MCF 10A (cell line): ENCODE results near the gene CYP4A11. TPM values are rescaled to one million over a fixed set of nuclear protein-coding genes. Genes with fewer than 3 reads are reported as not detected.
"Not testable (repeated sequence)": the region's sequence is repeated elsewhere in the genome, so short reads cannot be mapped to it uniquely, and the experiment has no call there.

Experiments
- BruUV-seq: library from RNA; stranded (reverse); fragments of 400-500 nt; replicated peaks from 2 replicates; lab custom pipeline; 2021; lab: Mats Ljungman, UMichigan
- CTCF ChIA-PET: fragments of 300-600 bp; sonication (Branson Sonifier 250); formaldehyde crosslinking; extraction: SDS; loops from one replicate; lab custom pipeline; 2021; ENCODE audit warnings: antibody characterized with exemption, inconsistent platforms; lab: Yijun Ruan, JAX
- POLR2A ChIA-PET: fragments of 300-600, 350-650 bp; sonication (Branson Sonifier 250); formaldehyde crosslinking; extraction: SDS; loops from one replicate; lab custom pipeline; 2020; ENCODE audit warnings: antibody characterized with exemption, inconsistent platforms; lab: Yijun Ruan, JAX
- DNase-seq: peaks from one replicate; pipeline ENCODE4 v3.0.0-alpha.2; 2018; ENCODE audit not compliant: unreplicated experiment
- H3K27ac Mint-ChIP-seq: one replicate; pipeline ENCODE4 v1.8.0; 2022; ENCODE audit warnings: mild to moderate bottlenecking, low read depth, mixed read lengths; ENCODE audit not compliant: unreplicated experiment
- H3K27me3 Mint-ChIP-seq: one replicate; pipeline ENCODE4 v1.8.0; 2022; ENCODE audit warnings: mixed read lengths; ENCODE audit not compliant: insufficient read depth, unreplicated experiment
- H3K36me3 Mint-ChIP-seq: one replicate; pipeline ENCODE4 v1.8.0; 2022; ENCODE audit warnings: mild to moderate bottlenecking, moderate library complexity, mixed read lengths; ENCODE audit not compliant: insufficient read depth, unreplicated experiment
- H3K4me1 Mint-ChIP-seq: one replicate; pipeline ENCODE4 v1.8.0; 2022; ENCODE audit warnings: mixed read lengths; ENCODE audit not compliant: insufficient read depth, unreplicated experiment
- H3K4me3 Mint-ChIP-seq: one replicate; pipeline ENCODE4 v1.8.0; 2022; ENCODE audit warnings: mild to moderate bottlenecking, moderate library complexity, mixed read lengths; ENCODE audit not compliant: unreplicated experiment
- H3K9me3 Mint-ChIP-seq: one replicate; pipeline ENCODE4 v1.8.0; 2022; ENCODE audit warnings: mixed read lengths; ENCODE audit not compliant: unreplicated experiment
- intact Hi-C: fragments of 100-400 bp; cut with micrococcal nuclease; formaldehyde crosslinking; loops from 2 replicates; pipeline ENCODE4 v1.14.1; 2022
- total RNA-seq: library from RNA; stranded (reverse); gene quantifications from 2 replicates; pipeline ENCODE4 v1.2.3, GENCODE V29; 2022
- TF ChIP-seq, protein P1 (sequence below): fragments of 200-600 bp; IDR thresholded peaks from one replicate; pipeline ENCODE4 v1.8.0; 2022; ENCODE audit warnings: antibody characterized with exemption, mild to moderate bottlenecking; ENCODE audit not compliant: unreplicated experiment

The CYP4A11 gene
- total RNA-seq, 1 experiment from 2014 or later: not detected

GRCh38 chr1:46910790-46911189 lies 30.5 kb downstream of the CYP4A11 start:
- no peaks in the 10 kb centered on the region for H3K36me3 Mint-ChIP-seq
- no peak overlapping the region for H3K4me3 Mint-ChIP-seq
- intact Hi-C loops: no loop called here
- BruUV-seq: no TSS peak
- H3K27me3 Mint-ChIP-seq: peaks cover 7% of the 10 kb centered on the region
- no peak overlapping the region for H3K27ac Mint-ChIP-seq
- DNase-seq: no peak
- peaks cover 11% of the 10 kb centered on the region for H3K9me3 Mint-ChIP-seq
- ChIA-PET CTCF (no interaction called here), POLR2A (interaction anchor here (1.0 kb wide), 1 partner anchor 264 kb away, joined by 3 read pairs; no protein-coding TSS in a partner anchor)
- no peaks in the 10 kb centered on the region for H3K4me1 Mint-ChIP-seq
- TF ChIP-seq, protein P1, sequence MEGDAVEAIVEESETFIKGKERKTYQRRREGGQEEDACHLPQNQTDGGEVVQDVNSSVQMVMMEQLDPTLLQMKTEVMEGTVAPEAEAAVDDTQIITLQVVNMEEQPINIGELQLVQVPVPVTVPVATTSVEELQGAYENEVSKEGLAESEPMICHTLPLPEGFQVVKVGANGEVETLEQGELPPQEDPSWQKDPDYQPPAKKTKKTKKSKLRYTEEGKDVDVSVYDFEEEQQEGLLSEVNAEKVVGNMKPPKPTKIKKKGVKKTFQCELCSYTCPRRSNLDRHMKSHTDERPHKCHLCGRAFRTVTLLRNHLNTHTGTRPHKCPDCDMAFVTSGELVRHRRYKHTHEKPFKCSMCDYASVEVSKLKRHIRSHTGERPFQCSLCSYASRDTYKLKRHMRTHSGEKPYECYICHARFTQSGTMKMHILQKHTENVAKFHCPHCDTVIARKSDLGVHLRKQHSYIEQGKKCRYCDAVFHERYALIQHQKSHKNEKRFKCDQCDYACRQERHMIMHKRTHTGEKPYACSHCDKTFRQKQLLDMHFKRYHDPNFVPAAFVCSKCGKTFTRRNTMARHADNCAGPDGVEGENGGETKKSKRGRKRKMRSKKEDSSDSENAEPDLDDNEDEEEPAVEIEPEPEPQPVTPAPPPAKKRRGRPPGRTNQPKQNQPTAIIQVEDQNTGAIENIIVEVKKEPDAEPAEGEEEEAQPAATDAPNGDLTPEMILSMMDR: no peak

DNA sequence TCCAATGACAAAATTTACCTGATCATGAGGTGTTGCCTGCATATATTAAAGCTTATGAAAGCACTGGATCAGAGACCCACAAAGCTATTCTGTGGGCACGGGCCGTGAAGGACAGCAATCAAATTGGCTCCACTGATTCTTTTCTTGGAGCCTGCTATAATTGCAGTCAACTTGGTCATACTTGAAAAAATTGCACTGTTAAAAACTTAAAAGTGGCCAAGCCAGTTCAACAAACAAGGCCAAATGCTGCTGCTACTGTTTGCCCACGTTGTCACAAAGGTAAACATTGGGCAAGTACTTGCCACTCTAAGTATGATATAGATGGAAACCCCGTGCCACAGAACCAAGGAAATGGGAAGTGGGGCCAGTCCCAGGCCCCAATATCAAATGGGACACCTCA lies 37.8 kb downstream of the CYP4A11 start:
- ChIA-PET CTCF (interaction anchor here (0.6 to 1.0 kb wide), 3 partner anchors 36 to 156 kb away, joined by 3 read pairs; no protein-coding TSS in a partner anchor), POLR2A (interaction anchor here (0.5 kb wide), 1 partner anchor 160 kb away, joined by 4 read pairs; no protein-coding TSS in a partner anchor)
- Mint-ChIP-seq H3K4me3 (no peak overlapping the region), H3K4me1 (no peaks in the 10 kb centered on the region), H3K27me3 (peaks cover 11% of the 10 kb centered on the region), H3K9me3 (peaks cover 17% of the 10 kb centered on the region), H3K27ac (no peak overlapping the region), H3K36me3 (peaks cover 12% of the 10 kb centered on the region)
- TF ChIP-seq, protein P1: no peak
- no peak for DNase-seq
- intact Hi-C loops: no loop called here
- BruUV-seq: no TSS peak

DNA sequence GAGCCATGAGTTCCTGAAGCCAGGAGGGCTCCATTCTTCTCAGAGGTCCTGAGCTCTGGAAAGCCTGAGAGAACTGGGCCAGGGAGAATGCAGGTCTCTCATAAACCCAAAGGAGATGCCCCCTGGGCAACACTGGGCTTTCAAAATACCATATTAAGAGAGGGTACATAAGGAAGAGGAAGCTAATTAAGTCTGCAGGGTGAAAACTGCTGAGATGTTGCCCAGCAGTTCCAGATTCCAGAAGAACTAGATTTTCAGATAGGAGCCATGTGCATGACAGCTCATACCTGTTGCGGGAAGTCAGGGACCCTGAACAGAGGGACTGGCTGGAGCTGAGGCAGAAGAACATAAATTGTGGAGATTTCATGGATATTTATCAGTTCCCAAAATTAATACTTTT lies 40.9 kb downstream of the CYP4A11 start:
- Mint-ChIP-seq H3K4me3 (no peak overlapping the region), H3K4me1 (no peaks in the 10 kb centered on the region), H3K36me3 (peaks cover 12% of the 10 kb centered on the region), H3K27me3 (peaks cover 11% of the 10 kb centered on the region), H3K27ac (no peak overlapping the region), H3K9me3 (peaks cover 9% of the 10 kb centered on the region)
- DNase-seq: no peak
- ChIA-PET CTCF (no interaction called here), POLR2A (no interaction called here)
- BruUV-seq: no TSS peak
- intact Hi-C loops: no loop called here
- TF ChIP-seq, protein P1: no peak

- POLR2A ChIA-PET: not testable (repeated sequence)
Observed at GRCh38 chr1:46881656-46882055, 59.6 kb downstream of the CYP4A11 start.

More at GRCh38 chr1:46881656-46882055, 59.6 kb downstream of the CYP4A11 start:
- H3K36me3 Mint-ChIP-seq, H3K9me3 Mint-ChIP-seq, intact Hi-C loops, H3K27me3 Mint-ChIP-seq, H3K4me1 Mint-ChIP-seq, H3K27ac Mint-ChIP-seq, BruUV-seq, CTCF ChIA-PET, H3K4me3 Mint-ChIP-seq, DNase-seq: not testable (repeated sequence)

Other genes starting within 250 kb of the CYP4A11 start
- 33.9 and 48.1 TPM in 2 replicates for gene EFCAB14, start 222.4 kb downstream of the CYP4A11 start, total RNA-seq
- 5.9 and 10.1 TPM in 2 replicates for gene CYP4B1, start 142.4 kb downstream of the CYP4A11 start, total RNA-seq
- 0.81 and 1.2 TPM in 2 replicates for gene CYP4X1, start 82.2 kb upstream of the CYP4A11 start, total RNA-seq
- not detected in 2 replicates for gene CYP4Z1, start 125.8 kb upstream of the CYP4A11 start, total RNA-seq
- gene CYP4A22, start 196.0 kb upstream of the CYP4A11 start, total RNA-seq: not detected in 2 replicates
- gene PDZK1IP1, start 248.6 kb upstream of the CYP4A11 start, total RNA-seq: 17.9 and 19.6 TPM in 2 replicates